22Rv1 (cell line): ENCODE results near the gene LHFPL2.

ENCODE experiments used
- ZFX ChIP-seq: fragments of 450-650 bp; IDR thresholded peaks from 2 replicates; pipeline ENCODE4 v1.6.1; 2017; ENCODE audit warnings: antibody characterized with exemption, borderline replicate concordance
- TF ChIP-seq, protein P1 (sequence below): fragments of 450-650 bp; IDR thresholded peaks from 2 replicates; pipeline ENCODE4 v1.5.1; 2017; ENCODE audit warnings: mild to moderate bottlenecking

DNA sequence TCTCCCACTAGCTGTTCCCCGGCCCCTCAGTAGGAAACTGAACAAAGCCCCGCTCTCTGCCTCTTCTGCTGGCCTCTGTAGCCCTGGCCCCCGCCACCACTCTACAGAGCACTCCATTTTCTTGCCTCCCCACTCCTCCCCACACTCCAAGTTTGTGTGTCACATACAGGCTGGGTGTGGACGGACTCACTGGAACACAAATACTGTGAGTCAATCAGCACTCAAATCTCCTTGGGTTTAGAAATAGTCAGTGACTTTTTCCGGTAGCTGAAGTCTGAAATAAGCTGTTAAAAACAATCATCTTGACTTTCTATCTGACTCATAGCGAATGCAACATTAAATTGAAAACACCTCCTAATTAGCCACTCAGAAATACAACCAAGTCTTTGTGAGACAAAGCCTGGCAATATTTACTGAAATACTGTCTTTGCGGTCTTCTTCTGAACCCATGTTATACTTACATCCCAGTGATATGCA, 122.5 kb downstream of the LHFPL2 start:
- TF ChIP-seq, protein P1, sequence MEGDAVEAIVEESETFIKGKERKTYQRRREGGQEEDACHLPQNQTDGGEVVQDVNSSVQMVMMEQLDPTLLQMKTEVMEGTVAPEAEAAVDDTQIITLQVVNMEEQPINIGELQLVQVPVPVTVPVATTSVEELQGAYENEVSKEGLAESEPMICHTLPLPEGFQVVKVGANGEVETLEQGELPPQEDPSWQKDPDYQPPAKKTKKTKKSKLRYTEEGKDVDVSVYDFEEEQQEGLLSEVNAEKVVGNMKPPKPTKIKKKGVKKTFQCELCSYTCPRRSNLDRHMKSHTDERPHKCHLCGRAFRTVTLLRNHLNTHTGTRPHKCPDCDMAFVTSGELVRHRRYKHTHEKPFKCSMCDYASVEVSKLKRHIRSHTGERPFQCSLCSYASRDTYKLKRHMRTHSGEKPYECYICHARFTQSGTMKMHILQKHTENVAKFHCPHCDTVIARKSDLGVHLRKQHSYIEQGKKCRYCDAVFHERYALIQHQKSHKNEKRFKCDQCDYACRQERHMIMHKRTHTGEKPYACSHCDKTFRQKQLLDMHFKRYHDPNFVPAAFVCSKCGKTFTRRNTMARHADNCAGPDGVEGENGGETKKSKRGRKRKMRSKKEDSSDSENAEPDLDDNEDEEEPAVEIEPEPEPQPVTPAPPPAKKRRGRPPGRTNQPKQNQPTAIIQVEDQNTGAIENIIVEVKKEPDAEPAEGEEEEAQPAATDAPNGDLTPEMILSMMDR, result no peak
- no peak for TF ChIP-seq ZFX
